Stimulated activated effector memory CD8-positive, alpha-beta T cell treated with anti-CD3 and anti-CD28 coated beads, Interleukin-12 subunit alpha, Interleukin-12 subunit beta, amount 100 ng/mL, for 72 hours (primary cell): ENCODE results near the gene PEX7.
A peak's percentile ranks its signal among the peaks of the same experiment; 100 is the strongest.

Experiments used
- ATAC-seq: fragments of 150-1000 bp; cut with Tn5 transposase; 2 replicates; pipeline ENCODE4 v1.10.0; 2021
- DNase-seq, 2 donors: peaks; one replicate each; pipeline ENCODE4 v3.0.0; 2021 to 2022; ENCODE audit warnings: low spot score in 2 of 2
- H3K27ac Mint-ChIP-seq: one replicate; pipeline ENCODE4 v1.8.0; 2022; ENCODE audit warnings: mild to moderate bottlenecking, mixed read lengths
- H3K36me3 Mint-ChIP-seq: one replicate; pipeline ENCODE4 v1.8.0; 2022; ENCODE audit warnings: mild to moderate bottlenecking, mixed read lengths
- H3K4me1 Mint-ChIP-seq: one replicate; pipeline ENCODE4 v1.8.0; 2022; ENCODE audit warnings: mixed read lengths
- H3K4me3 Mint-ChIP-seq: one replicate; pipeline ENCODE4 v1.8.0; 2022; ENCODE audit warnings: mild to moderate bottlenecking, mixed read lengths
- H3K9me3 Mint-ChIP-seq: one replicate; pipeline ENCODE4 v1.8.0; 2022; ENCODE audit warnings: mixed read lengths

Gene PEX7, protein sequence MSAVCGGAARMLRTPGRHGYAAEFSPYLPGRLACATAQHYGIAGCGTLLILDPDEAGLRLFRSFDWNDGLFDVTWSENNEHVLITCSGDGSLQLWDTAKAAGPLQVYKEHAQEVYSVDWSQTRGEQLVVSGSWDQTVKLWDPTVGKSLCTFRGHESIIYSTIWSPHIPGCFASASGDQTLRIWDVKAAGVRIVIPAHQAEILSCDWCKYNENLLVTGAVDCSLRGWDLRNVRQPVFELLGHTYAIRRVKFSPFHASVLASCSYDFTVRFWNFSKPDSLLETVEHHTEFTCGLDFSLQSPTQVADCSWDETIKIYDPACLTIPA

DNA sequence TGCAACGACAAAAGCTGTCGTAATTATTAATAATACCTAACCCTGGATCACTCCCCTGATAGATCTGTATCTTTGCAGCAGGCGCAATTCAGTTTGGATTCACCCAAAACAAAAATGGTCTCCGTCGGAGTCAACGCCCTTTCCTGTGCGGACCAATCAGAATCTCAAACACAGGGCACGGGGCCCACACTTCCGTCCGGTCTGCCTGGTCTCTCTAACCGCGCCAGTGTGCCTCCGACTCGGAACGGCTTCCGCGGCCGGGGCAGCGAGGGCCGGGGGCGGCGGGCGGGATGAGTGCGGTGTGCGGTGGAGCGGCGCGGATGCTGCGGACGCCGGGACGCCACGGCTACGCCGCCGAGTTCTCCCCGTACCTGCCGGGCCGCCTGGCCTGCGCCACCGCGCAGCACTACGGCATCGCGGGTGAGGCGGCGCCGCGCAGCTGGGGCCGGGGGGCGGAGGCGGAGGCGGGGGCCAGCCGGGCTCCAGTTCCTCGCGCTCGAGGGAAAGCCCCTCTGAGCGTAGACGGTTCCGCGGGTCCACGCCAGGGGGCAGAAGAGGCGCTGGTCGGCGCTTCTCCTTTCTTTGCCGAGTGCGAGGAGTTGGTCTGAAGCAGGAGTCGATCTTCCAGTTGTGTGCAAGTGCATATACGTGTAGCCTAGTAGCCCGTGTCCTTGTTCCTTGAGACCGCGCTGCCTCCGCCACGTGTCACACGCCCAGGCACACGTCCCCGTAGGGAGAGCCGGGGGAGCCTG lies at the start of gene PEX7:
Gene PEX7, plus strand, starts transcription at position 217 of the 752 bp plus-strand sequence. Its CDS starts 74 bp downstream, at position 291.
- Mint-ChIP-seq H3K4me1 (peaks cover 22% of the 10 kb centered on the region), H3K4me3 (peak within 1 kb of the TSS; percentile 93), H3K36me3 (peaks cover 24% of the 10 kb centered on the region), H3K9me3 (no peaks in the 10 kb centered on the region), H3K27ac (peak within 1 kb of the TSS; percentile 98)
- peak; percentile 97 for ATAC-seq
- peak; percentile 85 to 94 for DNase-seq

DNA sequence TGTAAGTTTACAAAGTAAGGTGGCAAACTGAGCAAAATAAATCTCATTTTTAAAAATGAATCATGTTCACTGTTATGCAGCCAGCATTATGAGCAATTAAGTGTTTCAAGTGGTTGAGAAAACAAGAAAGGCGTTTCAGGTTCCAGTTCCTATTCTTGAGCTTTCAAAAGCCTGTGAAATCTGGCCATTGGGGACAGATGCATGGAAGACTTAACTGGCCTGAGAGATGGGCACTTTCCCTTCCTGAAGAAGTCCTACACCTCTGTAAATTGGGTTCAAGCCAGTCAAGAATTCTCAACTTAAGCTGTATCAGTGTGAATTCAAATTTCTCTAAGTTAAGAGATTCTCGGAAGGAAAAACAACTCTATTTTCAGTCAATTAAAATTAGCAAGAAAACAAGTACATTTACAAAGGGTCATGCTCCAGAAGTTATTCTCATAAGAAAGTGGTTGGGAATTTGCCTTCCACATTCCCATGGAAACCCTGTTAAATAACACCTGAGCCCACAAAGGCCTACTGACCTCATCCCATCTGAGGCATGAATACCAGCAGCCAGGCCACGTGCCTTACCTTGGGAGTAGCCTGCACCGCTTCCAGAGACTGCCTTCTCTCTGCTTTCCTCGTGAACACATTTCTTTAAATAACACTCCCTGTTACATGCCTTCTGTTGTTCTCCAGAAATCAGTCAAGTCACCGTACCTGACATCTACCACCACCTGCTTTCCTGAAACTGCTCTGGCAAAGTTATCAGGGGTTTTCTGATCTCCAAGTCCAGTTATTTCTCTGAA lies 49.5 kb upstream of the PEX7 start:
- peak in 1 of 2 donors; percentile 45 for DNase-seq

DNA sequence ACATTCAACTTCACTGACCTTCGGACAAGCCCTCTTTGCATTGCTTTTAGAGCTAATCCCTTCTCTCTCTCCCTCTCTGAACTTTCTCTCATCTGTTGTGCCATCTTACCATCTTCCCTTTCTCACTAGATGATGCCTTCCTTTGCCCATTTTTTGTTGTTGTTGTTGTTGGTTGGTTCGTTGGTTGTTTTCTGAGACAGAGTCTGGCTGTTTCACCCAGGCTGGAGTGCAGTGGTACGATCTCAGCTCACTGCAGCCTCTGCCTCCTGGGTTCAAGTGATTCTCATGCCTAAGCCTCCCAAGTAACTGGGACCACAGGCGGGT lies 49.0 kb upstream of the PEX7 start:
- H3K27ac Mint-ChIP-seq: peak overlapping the region; percentile 5

More for the DNA sequence above, 49.5 kb upstream of the PEX7 start:
- H3K4me1 Mint-ChIP-seq: peaks cover 53% of the 10 kb centered on the region
- no peaks in the 10 kb centered on the region for H3K36me3 Mint-ChIP-seq
- H3K9me3 Mint-ChIP-seq: no peaks in the 10 kb centered on the region
- peak; percentile 71 for ATAC-seq
- H3K27ac Mint-ChIP-seq: peak overlapping the region; percentile 5
- H3K4me3 Mint-ChIP-seq: peak overlapping the region; percentile 4

DNA sequence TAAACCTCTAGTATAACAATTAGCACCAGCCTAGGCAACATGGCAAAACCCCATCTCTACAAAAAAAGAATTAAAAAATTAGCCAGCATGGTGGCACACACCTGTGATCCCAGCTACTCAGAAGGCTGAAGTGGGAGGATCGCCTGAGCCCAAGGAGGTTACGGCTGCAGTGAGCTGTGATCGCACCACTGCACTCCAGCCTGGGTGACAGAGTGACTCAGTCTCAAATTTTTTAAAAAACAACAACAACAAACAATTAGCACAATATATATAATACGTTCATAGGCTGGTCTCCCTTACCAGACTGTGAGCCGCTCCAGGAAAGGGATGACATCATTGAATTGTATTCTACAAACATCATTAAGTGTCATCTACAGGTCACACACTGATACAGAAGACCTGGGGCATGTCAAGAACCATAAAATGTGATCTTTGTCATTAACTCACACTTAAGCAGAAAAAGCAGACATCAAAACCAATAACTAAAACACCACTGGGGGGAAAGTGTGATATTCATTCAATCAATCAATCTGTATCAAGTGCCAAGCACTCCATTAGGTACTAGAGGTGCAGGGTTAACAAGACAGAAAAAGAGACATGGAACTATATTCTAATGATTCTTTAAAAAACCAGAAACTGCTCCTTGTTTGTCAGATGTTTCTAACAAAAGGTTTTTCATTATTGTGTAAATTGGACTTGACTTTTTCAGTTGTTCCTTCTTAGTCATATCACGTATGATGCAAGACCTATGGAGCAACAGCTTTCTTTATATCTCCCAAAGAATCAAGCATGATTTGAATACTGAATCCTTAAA lies 48.0 kb upstream of the PEX7 start:
- Mint-ChIP-seq H3K4me3 (peak overlapping the region; percentile 30), H3K9me3 (no peaks in the 10 kb centered on the region), H3K27ac (peak overlapping the region; percentile 78), H3K4me1 (peaks cover 45% of the 10 kb centered on the region), H3K36me3 (no peaks in the 10 kb centered on the region)
- no peak for ATAC-seq
- no peak for DNase-seq

More for the DNA sequence above, 49.0 kb upstream of the PEX7 start:
- Mint-ChIP-seq H3K9me3 (no peaks in the 10 kb centered on the region), H3K36me3 (no peaks in the 10 kb centered on the region), H3K4me1 (peaks cover 51% of the 10 kb centered on the region), H3K4me3 (peak overlapping the region; percentile 4)
- ATAC-seq: no peak
- no peak for DNase-seq

DNA sequence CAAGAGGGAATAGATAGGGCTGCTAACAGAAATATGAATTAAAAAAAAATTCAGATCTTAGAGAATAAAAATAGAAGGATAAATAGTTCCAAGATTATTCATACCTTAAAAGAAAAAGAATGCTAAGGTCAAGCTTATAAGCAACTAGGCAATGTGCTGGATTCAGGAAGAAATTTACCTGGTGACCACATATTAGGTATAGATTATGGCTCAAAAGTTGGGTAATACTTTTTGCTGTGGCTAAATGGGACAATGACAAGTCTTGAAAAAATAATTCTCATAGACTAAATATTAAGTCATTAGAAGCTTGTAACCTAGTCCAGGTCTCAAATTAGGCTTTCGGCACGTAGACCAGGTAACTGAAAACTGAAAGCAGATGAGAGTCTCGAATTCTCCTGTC lies 47.3 kb upstream of the PEX7 start:
- peaks cover 47% of the 10 kb centered on the region for H3K4me1 Mint-ChIP-seq
- H3K36me3 Mint-ChIP-seq: no peaks in the 10 kb centered on the region
- H3K9me3 Mint-ChIP-seq: no peaks in the 10 kb centered on the region
- H3K27ac Mint-ChIP-seq: peak overlapping the region; percentile 78
- ATAC-seq: no peak
- peak overlapping the region; percentile 30 for H3K4me3 Mint-ChIP-seq
- no peak for DNase-seq

DNA sequence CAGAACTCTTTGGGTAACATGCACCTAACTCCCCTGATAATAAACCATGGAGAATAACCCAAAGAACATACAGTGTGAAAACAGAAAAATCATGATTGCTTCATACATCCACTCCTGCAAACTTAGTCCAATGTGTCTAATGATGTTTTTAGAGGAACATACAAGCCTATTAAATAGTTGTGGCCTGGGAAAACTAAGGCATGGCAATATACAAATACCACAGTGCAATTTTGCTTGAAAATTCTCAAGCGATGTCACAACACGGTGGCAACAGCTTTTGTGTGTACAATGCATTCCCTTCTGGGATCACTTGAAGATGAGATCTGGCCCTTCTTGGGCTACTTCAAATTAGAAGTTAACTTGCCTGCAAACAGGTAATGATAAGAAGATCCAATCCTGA lies 46.8 kb upstream of the PEX7 start:
- H3K36me3 Mint-ChIP-seq: no peaks in the 10 kb centered on the region
- H3K9me3 Mint-ChIP-seq: no peaks in the 10 kb centered on the region
- no peak overlapping the region for H3K4me3 Mint-ChIP-seq
- DNase-seq (no peak), ATAC-seq (no peak)
- H3K27ac Mint-ChIP-seq: peak overlapping the region; percentile 78
- H3K4me1 Mint-ChIP-seq: peaks cover 47% of the 10 kb centered on the region

DNA sequence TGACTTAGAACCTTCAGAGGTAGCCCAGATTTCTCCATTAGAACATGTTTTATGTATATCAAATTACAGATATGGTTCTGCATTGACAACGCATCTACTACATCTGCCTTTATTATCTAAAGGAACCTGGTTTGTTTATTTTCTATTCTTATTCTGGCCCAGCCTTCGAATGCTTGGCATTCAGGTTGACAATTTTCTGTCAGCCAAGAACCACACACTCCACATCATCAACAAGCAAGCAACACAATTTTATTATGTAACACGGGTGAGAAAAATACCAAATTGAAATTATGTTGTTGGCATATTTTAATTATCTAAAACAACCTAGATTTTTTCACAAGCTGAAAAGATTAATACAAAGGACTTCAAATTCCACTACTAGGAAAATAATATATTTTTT lies 44.7 kb upstream of the PEX7 start:
- Mint-ChIP-seq H3K27ac (no peak overlapping the region), H3K4me3 (no peak overlapping the region), H3K9me3 (no peaks in the 10 kb centered on the region), H3K36me3 (no peaks in the 10 kb centered on the region), H3K4me1 (peaks cover 43% of the 10 kb centered on the region)
- ATAC-seq (no peak), DNase-seq (no peak)

DNA sequence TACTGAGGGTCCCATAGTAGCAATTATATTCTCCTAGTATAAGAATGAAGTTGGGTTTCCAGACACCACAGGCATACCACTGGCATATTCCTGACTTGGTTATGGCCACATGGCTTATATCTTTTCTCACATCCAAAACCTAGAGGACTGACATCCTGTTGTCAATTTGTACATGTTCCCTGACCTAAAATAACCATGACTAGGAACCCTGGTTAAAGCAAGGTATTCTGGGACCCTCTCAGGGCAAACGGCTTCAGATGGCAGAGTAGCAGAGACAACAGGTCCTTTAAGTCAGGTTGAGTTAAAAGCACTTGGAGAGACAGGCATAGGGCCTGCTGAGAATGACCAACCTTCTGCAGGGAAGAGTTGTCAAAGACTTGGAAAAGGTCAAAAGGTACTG lies 42.7 kb upstream of the PEX7 start:
- H3K9me3 Mint-ChIP-seq: no peaks in the 10 kb centered on the region
- DNase-seq (no peak), ATAC-seq (no peak)
- H3K36me3 Mint-ChIP-seq: peaks cover 13% of the 10 kb centered on the region
- peak overlapping the region; percentile 58 for H3K27ac Mint-ChIP-seq
- no peak overlapping the region for H3K4me3 Mint-ChIP-seq
- peaks cover 43% of the 10 kb centered on the region for H3K4me1 Mint-ChIP-seq

DNA sequence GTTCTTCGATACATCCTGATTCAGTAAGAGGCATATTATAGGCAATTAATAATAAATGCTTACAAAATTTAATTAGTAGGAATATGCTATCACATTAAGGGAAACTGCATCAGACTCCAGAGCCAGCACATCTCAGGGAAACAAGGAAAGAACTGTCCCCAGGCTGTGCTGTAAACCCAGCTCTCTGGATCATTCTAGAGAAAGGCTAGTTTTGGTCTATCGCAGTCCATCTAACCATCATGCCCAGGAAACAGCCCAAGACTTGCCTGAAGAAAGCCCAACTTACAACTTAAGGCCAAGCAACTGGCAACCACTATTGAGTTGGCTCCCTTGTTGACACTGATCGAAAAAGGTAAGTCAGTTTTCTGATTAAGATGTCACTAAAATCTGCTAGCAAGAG lies 41.4 kb upstream of the PEX7 start:
- Mint-ChIP-seq H3K4me1 (peaks cover 51% of the 10 kb centered on the region), H3K4me3 (no peak overlapping the region), H3K36me3 (peaks cover 13% of the 10 kb centered on the region), H3K27ac (no peak overlapping the region), H3K9me3 (no peaks in the 10 kb centered on the region)
- no peak for DNase-seq
- no peak for ATAC-seq

DNA sequence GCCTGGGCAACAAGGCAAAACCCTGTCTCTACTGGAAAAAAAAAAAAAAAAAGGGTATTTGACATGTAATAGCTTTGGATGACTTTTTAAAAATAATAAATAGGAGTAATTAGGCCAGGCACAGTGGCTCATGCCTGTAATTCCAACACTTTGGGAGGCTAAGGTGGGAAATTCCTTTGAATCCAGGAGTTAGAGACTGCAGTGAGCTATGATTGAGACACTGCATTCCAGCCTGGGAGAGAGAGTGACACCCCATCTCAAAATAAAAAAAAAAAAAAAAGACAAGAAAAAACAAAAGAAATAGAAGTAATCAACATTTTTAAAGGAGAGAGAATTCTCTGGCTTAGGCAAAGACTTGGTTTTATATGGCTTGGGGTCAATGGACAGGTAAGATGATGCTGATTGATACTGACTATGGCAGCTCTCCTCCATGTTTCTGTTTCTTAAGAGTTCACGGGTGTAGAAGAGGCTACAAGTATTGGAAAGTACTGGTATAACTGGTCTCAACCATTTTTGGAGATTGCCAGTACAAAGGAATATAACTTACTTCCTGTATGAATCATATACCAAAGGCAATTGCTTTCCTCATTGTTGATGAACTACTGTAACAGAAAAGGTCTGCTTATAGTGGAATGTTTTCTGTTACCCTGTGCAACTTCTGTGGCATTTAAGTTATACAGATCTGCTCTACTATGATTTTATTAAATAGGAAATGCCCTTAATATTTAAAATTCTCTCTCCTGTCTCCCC lies 40.2 kb upstream of the PEX7 start:
- Mint-ChIP-seq H3K4me1 (peaks cover 57% of the 10 kb centered on the region), H3K36me3 (peaks cover 13% of the 10 kb centered on the region), H3K27ac (peak overlapping the region; percentile 74), H3K9me3 (no peaks in the 10 kb centered on the region), H3K4me3 (peak overlapping the region; percentile 4)
- ATAC-seq: peak; percentile 78
- no peak for DNase-seq

DNA sequence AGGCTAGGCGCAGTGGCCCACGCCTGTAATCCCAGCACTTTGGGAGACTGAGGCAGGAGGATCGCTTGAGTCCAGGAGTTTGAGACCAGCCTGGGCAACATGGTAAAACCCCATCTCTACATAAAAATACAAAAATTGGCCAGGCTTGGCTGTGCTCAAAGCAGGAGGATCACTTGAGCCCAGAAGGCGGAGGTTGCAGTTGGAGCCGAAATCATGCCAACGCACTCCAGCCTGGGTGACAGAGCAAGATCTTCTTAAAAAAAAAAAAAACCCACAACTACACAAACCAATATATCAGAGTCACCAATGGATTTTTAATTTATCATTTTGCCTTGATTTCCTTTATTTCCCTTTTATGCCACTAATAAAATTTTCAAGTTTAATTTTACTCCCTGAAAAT lies 39.4 kb upstream of the PEX7 start:
- H3K4me3 Mint-ChIP-seq: peak overlapping the region; percentile 80
- H3K27ac Mint-ChIP-seq: peak overlapping the region; percentile 74
- H3K36me3 Mint-ChIP-seq: peaks cover 13% of the 10 kb centered on the region
- H3K9me3 Mint-ChIP-seq: no peaks in the 10 kb centered on the region
- ATAC-seq (no peak), DNase-seq (no peak)
- peaks cover 65% of the 10 kb centered on the region for H3K4me1 Mint-ChIP-seq

DNA sequence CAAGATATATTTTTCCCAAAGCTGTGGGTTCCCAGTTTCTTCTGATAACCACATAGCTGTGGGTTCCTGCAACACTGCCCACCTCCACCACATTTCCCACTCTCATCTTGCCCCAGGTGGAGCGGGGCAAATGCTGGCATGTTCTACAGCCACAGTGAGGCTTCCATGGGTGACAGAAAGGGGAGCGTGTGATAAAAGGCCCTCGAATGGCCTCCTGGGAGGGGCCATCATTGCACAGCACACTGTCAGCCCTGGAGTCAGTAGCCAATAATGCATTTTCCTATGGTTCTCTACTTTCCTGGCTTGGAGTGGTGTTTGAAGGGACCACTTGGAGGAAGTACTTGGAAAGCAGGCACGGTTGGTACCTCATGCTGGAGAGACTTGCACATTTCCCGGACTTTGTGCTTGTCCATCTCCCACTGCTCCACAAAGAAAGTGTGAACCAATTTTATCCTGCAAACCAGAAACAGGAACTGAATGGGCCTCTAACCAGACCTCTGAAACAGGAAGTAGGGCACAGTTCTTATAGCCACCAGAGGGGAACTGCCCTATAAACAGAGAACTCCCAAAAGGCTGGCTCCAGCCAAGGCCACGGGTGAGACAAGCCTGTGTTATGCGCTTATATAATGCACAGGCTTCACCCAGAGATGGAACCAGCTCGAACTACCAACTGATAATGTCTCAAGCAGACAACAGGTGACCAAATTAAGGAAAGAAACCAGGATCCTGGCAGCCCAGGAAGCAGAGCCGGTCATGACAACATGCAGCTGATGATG lies 38.7 kb upstream of the PEX7 start:
- ATAC-seq (peak; percentile 42), DNase-seq (no peak)
- Mint-ChIP-seq H3K4me3 (peak overlapping the region; percentile 80), H3K4me1 (peaks cover 72% of the 10 kb centered on the region), H3K36me3 (peaks cover 19% of the 10 kb centered on the region), H3K27ac (peak overlapping the region; percentile 95), H3K9me3 (no peaks in the 10 kb centered on the region)

DNA sequence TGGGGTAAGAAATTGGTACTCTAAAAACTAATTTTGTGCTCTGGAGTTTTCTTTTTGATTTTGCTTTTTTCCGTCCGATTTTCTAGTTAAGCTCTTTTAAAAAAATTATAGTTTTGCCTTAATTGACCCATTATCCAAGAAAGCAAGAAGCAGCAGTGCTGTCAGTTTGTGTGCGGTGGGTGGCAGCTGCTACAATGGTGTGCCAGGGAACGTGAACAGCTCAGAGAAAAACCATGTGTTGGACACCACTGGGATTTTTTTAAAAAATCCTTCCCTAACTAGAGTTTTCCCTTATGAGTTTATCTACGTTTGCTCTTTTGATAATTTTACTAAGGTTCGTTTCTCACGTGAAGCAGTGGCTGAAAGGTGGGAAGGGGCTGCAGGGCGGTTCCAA lies 38.1 kb upstream of the PEX7 start:
- Mint-ChIP-seq H3K9me3 (no peaks in the 10 kb centered on the region), H3K36me3 (peaks cover 21% of the 10 kb centered on the region), H3K4me1 (peaks cover 78% of the 10 kb centered on the region), H3K4me3 (peak overlapping the region; percentile 80), H3K27ac (peak overlapping the region; percentile 95)
- no peak for DNase-seq
- ATAC-seq: no peak
